GM15510 (cell line): ENCODE measurements around the gene CYP3A7.

Experiments
- POLR2A ChIP-seq: IDR thresholded peaks from 3 replicates; pipeline ENCODE4 v1.6.1; 2011; ENCODE audit warnings: borderline replicate concordance; ENCODE audit not compliant: insufficient read length; ENCODE audit errors: extremely low read depth

The CYP3A7 gene

DNA sequence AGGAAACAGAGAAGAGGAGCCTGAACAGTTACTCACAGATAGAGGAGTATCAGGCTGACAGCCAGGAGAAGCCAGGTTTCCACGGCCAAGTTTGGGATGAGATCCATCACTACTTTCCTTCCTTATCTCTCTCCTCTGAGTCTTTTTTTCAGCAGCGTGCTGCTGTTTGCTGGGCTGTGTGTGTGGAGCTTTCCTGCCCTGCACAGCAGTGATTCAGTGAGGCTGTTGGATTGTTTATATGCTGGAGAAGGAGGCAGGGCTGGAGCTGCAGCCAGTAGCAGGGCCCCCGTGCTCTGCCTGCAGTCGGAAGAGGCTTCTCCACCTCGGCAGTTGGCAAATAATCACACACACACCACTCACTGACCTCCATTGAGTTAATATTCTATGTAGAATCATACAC lies at the start of gene CYP3A7:
Gene CYP3A7, minus strand, starts transcription at position 210 of the 400 bp plus-strand sequence. Its CDS starts 103 bp downstream, at position 107.
- TF ChIP-seq POLR2A: no peak

DNA sequence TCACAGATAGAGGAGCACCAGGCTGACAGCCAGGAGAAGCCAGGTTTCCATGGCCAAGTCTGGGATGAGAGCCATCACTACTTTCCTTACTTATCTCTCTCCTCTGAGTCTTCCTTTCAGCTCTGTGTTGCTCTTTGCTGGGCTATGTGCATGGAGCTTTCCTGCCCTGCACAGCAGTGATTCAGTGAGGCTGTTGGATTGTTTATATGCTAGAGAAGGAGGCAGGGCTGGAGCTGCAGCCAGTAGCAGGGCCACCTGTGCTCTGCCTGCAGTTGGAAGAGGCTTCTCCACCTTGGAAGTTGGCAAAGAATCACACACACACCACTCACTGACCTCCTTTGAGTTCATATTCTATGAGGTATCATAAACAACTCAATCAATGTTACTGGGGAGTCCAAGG lies 49.0 kb upstream of the CYP3A7 start, which contains the start of gene CYP3A4:
Gene CYP3A4, minus strand, starts transcription at position 178 of the 400 bp plus-strand sequence. Its CDS starts 103 bp downstream, at position 75.
- TF ChIP-seq POLR2A: no peak

DNA sequence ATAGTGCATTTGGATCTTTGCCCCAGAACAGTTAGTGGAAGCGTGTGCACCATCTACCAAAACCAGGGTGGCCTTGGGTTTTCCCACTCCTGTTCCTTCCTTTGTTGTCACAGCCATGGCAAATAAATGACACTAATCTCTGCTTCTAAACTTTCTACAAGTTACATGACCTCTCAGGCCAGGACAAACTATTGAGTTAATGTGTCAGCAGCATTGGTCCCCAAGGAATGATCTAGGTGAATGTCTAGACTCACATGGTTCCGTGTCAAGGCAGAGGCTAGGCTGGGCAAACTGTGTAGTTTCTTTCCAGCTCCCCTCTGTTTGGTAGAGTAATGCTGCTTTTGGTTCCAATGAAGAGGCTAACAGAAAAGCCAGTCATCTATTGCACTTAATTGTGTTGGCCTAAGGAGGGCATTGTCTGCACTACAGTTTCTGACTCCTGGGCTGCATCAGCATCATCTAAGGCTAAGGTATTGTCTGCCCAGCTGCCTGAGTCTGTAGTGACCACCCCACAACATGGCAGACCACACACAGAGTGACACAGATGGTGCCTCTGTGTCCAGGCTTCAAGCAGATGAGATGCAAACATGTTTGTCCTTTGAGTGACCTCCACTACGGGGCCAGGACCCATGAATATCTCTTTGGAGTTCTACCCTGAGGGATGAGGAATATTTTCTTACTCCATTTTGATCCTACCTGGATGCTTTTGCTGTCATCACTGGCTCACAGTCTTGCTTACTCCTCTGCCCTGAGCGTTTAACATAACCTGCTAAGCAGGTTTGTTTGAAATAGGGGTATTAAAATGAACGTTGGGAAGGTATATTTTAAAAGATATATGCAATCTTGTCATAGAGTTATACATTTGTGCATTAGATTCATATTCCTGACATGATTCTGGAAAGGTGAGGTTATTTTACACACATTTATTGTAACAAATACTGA lies 47.3 kb upstream of the CYP3A7 start:
- no peak for TF ChIP-seq POLR2A

DNA sequence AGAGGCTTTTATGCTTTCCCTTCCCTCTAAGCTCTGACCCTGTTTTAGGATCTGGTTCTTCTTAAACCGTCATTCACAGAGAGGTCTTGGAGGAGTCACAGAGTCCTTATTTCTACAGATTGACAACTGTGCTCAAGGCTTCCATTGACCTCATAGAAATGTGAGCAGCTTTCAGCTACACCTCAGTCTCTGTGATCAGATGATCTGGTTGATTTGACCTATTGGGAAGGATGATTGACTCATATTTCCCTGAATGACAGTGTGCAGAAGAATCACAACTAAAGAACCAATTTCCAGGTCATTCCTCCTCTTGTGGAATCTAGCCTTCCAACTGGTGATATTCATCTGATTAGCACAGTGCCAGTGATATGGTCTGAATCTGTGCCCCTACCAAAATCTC lies 45.6 kb upstream of the CYP3A7 start:
- TF ChIP-seq POLR2A: no peak

DNA sequence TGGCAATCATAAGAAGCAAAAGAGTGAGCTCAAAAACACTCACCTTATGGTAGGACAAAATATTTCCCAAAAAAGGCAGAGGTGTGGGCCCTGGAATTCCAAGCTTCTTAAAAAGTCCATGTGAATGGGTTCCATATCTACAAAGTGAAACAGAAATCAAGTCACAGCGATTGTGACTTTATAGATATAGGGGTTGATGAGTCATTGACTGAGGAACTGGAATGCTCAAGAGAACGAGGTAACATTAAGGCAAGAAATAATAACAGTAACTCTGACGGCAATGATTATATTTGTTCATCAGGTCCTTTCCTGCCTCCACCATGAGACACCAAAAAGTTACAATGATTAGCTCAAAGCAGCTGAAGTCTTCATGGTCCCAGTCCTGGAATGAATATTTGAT lies 45.0 kb upstream of the CYP3A7 start:
- TF ChIP-seq POLR2A: no peak

DNA sequence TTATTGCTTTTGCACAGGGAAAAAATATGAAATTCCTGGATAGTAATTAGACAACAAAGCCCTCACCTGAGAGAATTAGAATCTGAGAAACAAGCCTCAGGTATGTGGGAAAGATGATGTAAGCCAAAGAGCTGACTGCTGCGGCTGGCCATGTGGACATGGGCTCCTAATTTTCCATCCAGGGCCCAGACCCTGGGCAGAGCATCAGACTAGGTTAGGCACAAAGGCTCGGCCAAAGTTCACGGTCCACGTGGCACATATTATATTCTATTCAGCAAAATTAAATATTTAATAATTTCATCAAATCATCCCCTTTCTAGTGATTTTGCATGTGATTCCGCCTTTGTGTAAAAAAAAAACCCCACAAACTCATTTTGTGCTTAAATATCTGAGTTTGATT lies 43.9 kb upstream of the CYP3A7 start:
- TF ChIP-seq POLR2A: no peak

DNA sequence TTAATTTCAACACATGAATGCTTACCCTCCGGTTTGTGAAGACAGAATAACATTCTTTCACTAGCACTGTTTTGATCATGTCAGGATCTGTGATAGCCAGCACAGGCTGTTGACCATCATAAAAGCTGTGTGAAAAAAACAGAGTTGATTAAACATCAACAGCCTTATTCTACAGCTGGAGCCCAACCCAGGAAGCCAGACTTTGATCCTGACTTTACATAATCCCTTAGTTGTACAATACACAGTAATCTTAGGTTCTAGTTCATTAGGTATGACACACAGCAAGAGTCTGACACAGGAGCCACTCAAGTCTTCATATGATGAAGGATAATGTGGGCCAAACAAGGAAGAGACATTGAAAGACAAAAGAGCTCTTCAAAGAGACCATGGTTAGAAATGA lies 37.6 kb upstream of the CYP3A7 start:
- no peak for TF ChIP-seq POLR2A

DNA sequence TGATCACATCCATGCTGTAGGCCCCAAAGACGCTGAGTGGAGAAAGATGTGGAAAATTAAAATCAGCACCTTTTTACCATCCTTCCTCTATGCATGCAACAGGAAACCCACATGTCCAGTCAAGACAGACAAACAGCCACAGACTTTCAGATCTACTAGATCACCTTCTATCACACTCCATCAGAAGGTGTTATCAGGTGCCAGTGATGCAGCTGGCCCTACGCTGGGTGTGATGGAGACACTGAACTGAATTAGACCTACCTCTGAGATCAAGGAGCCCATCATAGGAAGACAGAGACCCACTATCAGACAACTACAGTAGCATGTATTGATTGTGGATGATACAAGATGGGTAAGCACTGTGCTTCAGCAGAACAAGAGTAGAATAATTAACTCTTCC lies 33.5 kb upstream of the CYP3A7 start:
- TF ChIP-seq POLR2A: no peak

DNA sequence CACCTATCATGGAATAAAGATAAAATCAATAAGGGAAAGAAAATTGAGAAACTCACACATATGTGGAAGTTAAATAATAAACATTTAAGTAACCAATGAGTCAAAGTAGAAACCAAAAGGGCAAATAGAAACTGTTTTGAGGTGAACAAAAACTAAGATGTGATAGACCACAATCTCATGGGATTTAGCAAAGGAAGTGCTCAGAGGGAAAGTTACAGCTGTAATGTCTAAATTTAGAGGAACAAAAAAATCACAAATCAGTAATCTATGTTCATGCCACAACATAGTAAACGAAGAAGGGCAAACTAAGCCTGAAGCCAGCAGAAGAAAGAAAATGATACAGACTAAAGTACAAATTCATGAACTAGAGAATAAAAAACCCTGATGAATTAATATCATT lies 32.7 kb upstream of the CYP3A7 start:
- no peak for TF ChIP-seq POLR2A

DNA sequence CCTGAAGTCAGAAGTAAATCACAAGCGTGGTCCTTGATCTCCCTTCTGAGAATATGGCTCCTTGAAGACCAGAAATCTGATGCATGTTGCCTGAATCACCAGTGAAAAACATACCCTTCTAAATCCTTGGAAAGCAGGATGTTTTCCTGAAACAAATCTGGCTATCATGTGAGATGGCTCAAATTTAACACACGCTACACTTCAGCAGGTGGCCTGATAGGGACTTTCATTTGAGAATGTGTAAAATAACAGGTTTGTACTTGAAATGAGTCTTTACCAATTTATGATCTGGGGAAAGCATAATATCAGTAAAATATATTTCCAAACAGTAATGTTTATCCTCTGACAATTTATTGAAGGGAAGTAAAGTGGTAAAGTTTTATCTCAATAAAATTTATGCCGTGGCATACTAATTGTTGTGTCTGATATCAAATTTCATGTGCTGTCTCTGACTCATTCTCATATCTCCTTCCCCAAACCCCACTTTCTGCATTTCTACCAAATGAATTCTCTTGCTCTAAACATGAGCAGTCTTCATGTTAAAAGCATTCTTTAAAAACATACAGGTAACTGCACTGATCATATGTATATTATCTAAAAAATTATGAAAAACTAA lies 31.6 kb upstream of the CYP3A7 start:
- no peak for TF ChIP-seq POLR2A

DNA sequence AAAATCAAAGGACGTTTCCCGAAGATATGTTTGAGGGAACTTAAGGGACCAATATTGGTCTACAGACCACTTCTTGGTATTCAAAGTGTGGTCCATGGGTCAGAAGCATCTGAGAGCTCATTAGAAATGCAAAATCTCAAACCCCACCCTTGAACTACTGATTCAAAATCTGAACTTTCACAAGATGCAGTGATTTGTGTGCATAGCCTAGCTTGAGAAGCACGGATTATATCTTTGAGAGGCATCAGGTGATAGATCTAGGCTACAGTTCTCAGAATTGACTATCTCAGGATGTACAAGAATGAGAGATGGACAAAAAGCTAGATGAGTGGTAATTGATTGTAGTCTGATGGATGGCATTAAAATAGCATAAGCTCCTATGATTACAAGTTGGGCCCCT lies 29.5 kb upstream of the CYP3A7 start:
- no peak for TF ChIP-seq POLR2A

DNA sequence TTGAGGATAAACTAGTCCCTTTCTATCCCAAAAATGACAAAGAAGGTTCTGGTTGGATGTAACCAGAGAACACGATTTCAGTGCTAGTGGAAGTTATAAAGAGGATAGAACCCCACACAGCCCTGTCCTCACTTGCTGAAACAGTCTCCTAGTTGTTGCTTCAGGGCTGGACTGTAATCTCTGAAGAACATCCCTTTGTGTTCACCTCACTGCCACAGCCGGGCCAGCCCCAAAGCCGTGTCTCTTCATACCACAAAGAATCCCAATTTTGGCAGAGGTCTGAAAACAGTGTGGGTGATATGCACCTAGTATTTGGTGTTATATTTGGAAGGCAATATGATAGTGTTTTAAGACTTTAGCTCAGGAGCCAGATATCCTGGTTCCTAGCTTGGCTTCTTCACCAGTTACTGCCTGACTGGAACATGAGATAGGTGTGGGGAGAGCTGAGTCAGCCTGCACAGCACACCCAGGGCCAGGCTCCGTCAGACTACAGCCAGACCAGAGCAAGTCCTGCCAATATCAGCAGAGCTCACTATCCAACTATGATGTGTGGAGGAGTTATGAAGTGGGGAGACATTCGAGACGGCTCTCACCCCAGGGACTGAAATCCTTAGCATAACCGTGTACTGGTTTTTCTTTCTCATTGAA lies 27.8 kb upstream of the CYP3A7 start:
- TF ChIP-seq POLR2A: no peak

DNA sequence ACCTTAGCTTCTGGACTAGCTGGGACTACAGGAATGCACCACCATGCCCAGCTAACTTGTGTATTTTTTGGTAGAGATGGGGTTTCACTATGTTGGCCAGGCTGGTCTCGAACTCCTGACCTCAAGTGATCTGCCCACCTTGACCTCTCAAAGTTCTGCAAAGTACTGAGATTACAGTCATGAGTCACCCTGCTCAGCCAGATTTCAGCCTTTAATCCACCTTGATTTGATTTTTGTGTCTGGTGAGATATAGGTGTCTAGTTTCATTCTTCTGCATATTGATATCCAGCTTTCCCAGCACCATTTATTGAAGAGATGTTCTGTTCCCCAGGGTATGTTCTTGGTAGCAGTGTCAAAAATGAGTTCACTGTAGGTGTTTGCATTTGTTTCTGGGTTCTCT lies 20.1 kb upstream of the CYP3A7 start:
- no peak for TF ChIP-seq POLR2A

DNA sequence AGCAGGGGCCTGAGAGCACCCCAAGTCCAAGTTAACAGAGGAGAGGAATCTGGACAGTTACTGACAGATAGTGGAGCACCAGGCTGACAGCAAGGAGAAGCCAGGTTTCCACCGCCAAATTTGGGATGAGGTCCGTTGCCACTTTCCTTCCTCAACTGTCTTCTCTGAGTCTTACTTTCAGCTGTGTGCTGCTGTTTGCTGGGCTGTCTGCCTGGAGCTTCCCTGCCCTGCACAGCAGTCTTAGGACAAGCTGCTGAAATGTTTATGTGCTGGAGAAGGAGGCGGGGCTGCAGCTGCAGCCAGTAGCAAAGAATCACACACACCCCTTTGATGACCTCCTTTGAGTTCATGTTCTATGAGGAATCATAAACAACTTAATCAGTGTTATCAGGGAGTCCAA lies 17.4 kb upstream of the CYP3A7 start:
- no peak for TF ChIP-seq POLR2A

DNA sequence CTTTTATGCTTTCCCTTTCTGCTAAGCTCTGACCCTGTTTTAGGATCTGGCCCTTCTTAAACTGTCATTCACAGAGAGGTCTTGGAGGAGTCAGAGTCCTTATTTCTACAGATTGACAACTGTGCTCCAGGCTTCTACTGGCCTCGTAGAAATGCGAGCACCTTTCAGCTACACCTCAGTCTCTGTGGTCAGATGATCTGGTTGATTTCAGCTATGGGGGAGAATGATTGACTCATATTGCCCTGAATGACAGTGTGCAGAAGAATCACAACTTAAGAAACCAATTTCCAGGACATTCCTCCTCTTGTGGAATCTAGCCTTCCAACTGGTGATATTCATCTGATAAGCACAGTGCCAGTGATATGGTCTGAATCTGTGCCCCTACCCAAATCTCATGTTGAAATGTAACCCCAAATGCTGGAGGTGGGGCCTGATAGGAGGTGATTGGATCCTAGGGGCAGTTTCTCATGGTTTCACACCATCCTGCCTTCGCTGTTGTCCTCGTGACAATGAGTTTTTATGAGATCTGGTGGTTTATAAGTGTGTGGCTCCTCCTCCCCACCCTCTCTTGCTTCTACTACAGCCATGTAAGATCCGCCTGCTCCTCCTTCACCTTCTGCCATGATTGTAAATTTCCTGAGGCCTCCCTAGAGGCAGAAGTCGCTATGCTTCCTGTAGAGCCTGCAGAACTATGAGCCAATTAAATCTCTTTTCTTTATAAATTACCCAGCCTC lies 14.0 kb upstream of the CYP3A7 start:
- no peak for TF ChIP-seq POLR2A
